ENCODE data around the gene FREM1.

- no peak for TF ChIP-seq CTCF (IDR thresholded peaks at IDR 0.05)
- TF ChIP-seq POLR2A (IDR thresholded peaks at IDR 0.05) = no peak
- no peak for TF ChIP-seq POLR2AphosphoS5 (IDR thresholded peaks at IDR 0.05)
- no peak for TF ChIP-seq EP300 (IDR thresholded peaks at IDR 0.05)
Observed at GRCh38 chr9:14747111-14747510, 163.1 kb downstream of the FREM1 start.
